GM12878 (cell line): ENCODE data around the gene ANKRD55. TPM values are rescaled to one million over a fixed set of nuclear protein-coding genes. Genes with fewer than 3 reads are reported as not detected.

ENCODE experiments used
- IKZF1 ChIP-seq: fragments of 450-650 bp; conservative IDR thresholded peaks from 2 replicates; pipeline ENCODE4 v1.6.1; 2017; ENCODE audit warnings: antibody characterized with exemption, mild to moderate bottlenecking
- IKZF2 ChIP-seq, 2 experiments: fragments of 450-650 bp; IDR thresholded peaks; 2 replicates each; pipeline ENCODE4 v1.6.1; 2017; ENCODE audit warnings: mild to moderate bottlenecking in 2 of 2, moderate library complexity in 2 of 2
- SRF ChIP-seq, 2 experiments: IDR thresholded peaks; 2 replicates each; pipeline ENCODE4 v1.6.1; 2011; ENCODE audit warnings: low read depth in 2 of 2, low read length in 2 of 2, mild to moderate bottlenecking in 1 of 2, moderate library complexity in 1 of 2
- YBX1 ChIP-seq: fragments of 450-650 bp; IDR thresholded peaks from 2 replicates; pipeline ENCODE4 v1.6.1; 2016; ENCODE audit warnings: antibody characterized with exemption
- polyA plus RNA-seq, 11 experiments: library from polyadenylated mRNA; depleted of rRNA in 4 of 11; unstranded in 6 of 11; stranded (reverse) in 5 of 11; fragments of >200 nt; fragmentation: Nextera tagmentation in 4 of 11; fragmentation: Illumina TruSeq in 1 of 11; extraction: Ambion mirVana in 4 of 11; extraction: Trizol in 1 of 11; gene quantifications; 1 replicate in 1 of 11; 2 replicates in 10 of 11; pipeline versions ENCODE4 v1.2.1 to v1.2.3, GENCODE V29; 2011 to 2016; ENCODE audit warnings: inconsistent platforms in 2 of 11, missing spikeins in 2 of 11, low read depth in 1 of 11
- total RNA-seq, 4 experiments: library from RNA; depleted of rRNA in 3 of 4; stranded (reverse); fragments of >200 nt in 3 of 4; fragmentation: Illumina TruSeq in 1 of 4; extraction: Trizol in 1 of 4; gene quantifications; 2 replicates each; pipeline versions ENCODE4 v1.2.1 to v1.2.3, GENCODE V29; 2013 to 2021
- TF ChIP-seq, protein P1 (sequence below): fragments of 450-650 bp; IDR thresholded peaks from 2 replicates; pipeline ENCODE4 v1.6.1; 2018; ENCODE audit warnings: borderline replicate concordance, mild to moderate bottlenecking; ENCODE audit not compliant: partially characterized antibody
- TF ChIP-seq, protein P2 (sequence below): fragments of 450-650 bp; IDR thresholded peaks from 2 replicates; pipeline ENCODE4 v1.6.1; 2017; ENCODE audit warnings: mild to moderate bottlenecking, moderate library complexity
- TF ChIP-seq, protein P3 (sequence below): fragments of 450-650 bp; IDR thresholded peaks from 2 replicates; pipeline ENCODE4 v1.6.1; 2017; ENCODE audit warnings: borderline replicate concordance
- TF ChIP-seq, protein P4 (sequence below): fragments of 150-350 bp; IDR thresholded peaks from 2 replicates; pipeline ENCODE4 v1.6.1; 2014; ENCODE audit warnings: mild to moderate bottlenecking, low read depth, low read length

ANKRD55 gene
- total and polyA plus RNA-seq, 10 of the 15 experiments (the other 5 are each of a cell fraction or from before 2014, with no cell fraction given) = 0.04 TPM; not detected in 9

DNA sequence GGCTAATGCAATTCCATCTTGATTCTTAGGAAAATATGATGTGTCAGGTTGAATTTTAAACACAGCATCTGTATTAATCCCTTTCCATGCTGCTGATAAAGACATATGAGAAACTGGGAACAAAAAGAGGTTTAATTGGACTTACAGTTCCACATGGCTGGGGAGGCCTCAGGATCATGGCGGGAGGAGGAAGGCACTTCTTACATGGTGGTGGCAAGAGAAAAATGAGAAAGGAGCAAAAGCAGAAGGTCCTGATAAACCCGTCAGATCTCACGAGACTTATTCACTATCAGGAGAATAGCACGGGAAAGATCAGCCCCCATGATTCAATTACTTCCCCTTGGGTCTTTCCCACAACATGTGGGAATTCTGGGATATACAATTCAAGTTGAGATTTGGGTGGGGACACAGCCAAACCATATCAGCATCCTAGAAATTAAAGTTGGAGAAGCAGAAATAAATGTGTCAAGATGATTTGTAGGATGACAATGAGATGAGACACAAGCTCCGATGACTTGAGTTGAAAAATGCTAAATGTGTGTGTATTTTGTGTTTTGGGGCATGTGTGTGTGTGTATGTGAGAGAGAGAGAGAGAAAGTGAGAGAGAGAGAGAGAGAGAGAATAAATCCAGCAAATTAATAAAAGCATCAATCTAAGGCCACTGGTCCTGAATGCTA is 48.5 kb upstream of the ANKRD55 start (continued):
- TF ChIP-seq IKZF1 (no peak), IKZF2 (IDR thresholded peaks at IDR 0.05) (no peak), YBX1 (no peak), SRF (IDR thresholded peaks at IDR 0.05; ENCODE audit: low read depth in 2 of 2, low read length in 2 of 2) (no peak)
- TF ChIP-seq, protein P1, sequence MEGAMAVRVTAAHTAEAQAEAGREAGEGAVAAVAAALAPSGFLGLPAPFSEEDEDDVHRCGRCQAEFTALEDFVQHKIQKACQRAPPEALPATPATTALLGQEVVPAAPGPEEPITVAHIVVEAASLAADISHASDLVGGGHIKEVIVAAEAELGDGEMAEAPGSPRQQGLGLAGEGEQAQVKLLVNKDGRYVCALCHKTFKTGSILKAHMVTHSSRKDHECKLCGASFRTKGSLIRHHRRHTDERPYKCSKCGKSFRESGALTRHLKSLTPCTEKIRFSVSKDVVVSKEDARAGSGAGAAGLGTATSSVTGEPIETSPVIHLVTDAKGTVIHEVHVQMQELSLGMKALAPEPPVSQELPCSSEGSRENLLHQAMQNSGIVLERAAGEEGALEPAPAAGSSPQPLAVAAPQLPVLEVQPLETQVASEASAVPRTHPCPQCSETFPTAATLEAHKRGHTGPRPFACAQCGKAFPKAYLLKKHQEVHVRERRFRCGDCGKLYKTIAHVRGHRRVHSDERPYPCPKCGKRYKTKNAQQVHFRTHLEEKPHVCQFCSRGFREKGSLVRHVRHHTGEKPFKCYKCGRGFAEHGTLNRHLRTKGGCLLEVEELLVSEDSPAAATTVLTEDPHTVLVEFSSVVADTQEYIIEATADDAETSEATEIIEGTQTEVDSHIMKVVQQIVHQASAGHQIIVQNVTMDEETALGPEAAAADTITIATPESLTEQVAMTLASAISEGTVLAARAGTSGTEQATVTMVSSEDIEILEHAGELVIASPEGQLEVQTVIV = no peak
- TF ChIP-seq, protein P2, sequence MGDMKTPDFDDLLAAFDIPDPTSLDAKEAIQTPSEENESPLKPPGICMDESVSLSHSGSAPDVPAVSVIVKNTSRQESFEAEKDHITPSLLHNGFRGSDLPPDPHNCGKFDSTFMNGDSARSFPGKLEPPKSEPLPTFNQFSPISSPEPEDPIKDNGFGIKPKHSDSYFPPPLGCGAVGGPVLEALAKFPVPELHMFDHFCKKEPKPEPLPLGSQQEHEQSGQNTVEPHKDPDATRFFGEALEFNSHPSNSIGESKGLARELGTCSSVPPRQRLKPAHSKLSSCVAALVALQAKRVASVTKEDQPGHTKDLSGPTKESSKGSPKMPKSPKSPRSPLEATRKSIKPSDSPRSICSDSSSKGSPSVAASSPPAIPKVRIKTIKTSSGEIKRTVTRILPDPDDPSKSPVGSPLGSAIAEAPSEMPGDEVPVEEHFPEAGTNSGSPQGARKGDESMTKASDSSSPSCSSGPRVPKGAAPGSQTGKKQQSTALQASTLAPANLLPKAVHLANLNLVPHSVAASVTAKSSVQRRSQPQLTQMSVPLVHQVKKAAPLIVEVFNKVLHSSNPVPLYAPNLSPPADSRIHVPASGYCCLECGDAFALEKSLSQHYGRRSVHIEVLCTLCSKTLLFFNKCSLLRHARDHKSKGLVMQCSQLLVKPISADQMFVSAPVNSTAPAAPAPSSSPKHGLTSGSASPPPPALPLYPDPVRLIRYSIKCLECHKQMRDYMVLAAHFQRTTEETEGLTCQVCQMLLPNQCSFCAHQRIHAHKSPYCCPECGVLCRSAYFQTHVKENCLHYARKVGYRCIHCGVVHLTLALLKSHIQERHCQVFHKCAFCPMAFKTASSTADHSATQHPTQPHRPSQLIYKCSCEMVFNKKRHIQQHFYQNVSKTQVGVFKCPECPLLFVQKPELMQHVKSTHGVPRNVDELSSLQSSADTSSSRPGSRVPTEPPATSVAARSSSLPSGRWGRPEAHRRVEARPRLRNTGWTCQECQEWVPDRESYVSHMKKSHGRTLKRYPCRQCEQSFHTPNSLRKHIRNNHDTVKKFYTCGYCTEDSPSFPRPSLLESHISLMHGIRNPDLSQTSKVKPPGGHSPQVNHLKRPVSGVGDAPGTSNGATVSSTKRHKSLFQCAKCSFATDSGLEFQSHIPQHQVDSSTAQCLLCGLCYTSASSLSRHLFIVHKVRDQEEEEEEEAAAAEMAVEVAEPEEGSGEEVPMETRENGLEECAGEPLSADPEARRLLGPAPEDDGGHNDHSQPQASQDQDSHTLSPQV = no peak
- TF ChIP-seq, protein P3, sequence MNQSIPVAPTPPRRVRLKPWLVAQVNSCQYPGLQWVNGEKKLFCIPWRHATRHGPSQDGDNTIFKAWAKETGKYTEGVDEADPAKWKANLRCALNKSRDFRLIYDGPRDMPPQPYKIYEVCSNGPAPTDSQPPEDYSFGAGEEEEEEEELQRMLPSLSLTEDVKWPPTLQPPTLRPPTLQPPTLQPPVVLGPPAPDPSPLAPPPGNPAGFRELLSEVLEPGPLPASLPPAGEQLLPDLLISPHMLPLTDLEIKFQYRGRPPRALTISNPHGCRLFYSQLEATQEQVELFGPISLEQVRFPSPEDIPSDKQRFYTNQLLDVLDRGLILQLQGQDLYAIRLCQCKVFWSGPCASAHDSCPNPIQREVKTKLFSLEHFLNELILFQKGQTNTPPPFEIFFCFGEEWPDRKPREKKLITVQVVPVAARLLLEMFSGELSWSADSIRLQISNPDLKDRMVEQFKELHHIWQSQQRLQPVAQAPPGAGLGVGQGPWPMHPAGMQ = no peak
- TF ChIP-seq, protein P4, sequence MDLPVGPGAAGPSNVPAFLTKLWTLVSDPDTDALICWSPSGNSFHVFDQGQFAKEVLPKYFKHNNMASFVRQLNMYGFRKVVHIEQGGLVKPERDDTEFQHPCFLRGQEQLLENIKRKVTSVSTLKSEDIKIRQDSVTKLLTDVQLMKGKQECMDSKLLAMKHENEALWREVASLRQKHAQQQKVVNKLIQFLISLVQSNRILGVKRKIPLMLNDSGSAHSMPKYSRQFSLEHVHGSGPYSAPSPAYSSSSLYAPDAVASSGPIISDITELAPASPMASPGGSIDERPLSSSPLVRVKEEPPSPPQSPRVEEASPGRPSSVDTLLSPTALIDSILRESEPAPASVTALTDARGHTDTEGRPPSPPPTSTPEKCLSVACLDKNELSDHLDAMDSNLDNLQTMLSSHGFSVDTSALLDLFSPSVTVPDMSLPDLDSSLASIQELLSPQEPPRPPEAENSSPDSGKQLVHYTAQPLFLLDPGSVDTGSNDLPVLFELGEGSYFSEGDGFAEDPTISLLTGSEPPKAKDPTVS = no peak
